Neural crest cell (in vitro differentiated cells): Measurements from ENCODE around the gene TOMM70. TPM values are rescaled to one million over a fixed set of nuclear protein-coding genes. Genes with fewer than 3 reads are reported as not detected.

Source experiments
- DNase-seq: peaks from one replicate; pipeline ENCODE4 v3.0.0; 2021; ENCODE audit warnings: low read depth, mixed read lengths, low spot score
- H3K27ac Mint-ChIP-seq: one replicate; pipeline ENCODE4 v1.8.0; 2021; ENCODE audit warnings: mild to moderate bottlenecking, mixed read lengths; ENCODE audit not compliant: unreplicated experiment
- H3K27me3 Mint-ChIP-seq: 2 replicates; pipeline ENCODE4 v1.8.0; 2021; ENCODE audit warnings: low read depth, mild to moderate bottlenecking, mixed read lengths
- H3K36me3 Mint-ChIP-seq: 2 replicates; pipeline ENCODE4 v1.8.0; 2021; ENCODE audit warnings: low read depth, mild to moderate bottlenecking, mixed read lengths
- H3K4me1 Mint-ChIP-seq: 2 replicates; pipeline ENCODE4 v1.8.0; 2021; ENCODE audit warnings: mixed read lengths
- H3K4me3 Mint-ChIP-seq: one replicate; pipeline ENCODE4 v1.8.0; 2021; ENCODE audit warnings: mild to moderate bottlenecking, mixed read lengths
- H3K9me3 Mint-ChIP-seq: 2 replicates; pipeline ENCODE4 v1.8.0; 2021; ENCODE audit warnings: mixed read lengths
- CTCF ChIP-seq: fragments of 200-600 bp; sonication (generic); conservative IDR thresholded peaks from 2 replicates; pipeline ENCODE4 v1.5.0; 2021; ENCODE audit warnings: antibody characterized with exemption, mild to moderate bottlenecking
- total RNA-seq: library from RNA; stranded (reverse); gene quantifications from 2 replicates; pipeline ENCODE4 v1.2.1, GENCODE V29; 2021

The TOMM70 gene
- total RNA-seq, 1 donor from 2014 or later: 46.1 TPM

- Mint-ChIP-seq H3K36me3 (no peaks in the 10 kb centered on the region), H3K27ac (no peak overlapping the region), H3K27me3 (no peaks in the 10 kb centered on the region), H3K4me3 (peak overlapping the region; percentile 61), H3K4me1 (peaks cover 29% of the 10 kb centered on the region), H3K9me3 (no peaks in the 10 kb centered on the region)
- DNase-seq: no peak
- TF ChIP-seq CTCF: no peak
These were observed 3.9 kb downstream of the TOMM70 start for GRCh38 chr3:100396967-100397366.

- peaks cover 22% of the 10 kb centered on the region for H3K4me1 Mint-ChIP-seq
- H3K9me3 Mint-ChIP-seq: no peaks in the 10 kb centered on the region
- H3K36me3 Mint-ChIP-seq: no peaks in the 10 kb centered on the region
- H3K27ac Mint-ChIP-seq: no peak overlapping the region
- H3K4me3 Mint-ChIP-seq: peak overlapping the region; percentile 23
- no peak for TF ChIP-seq CTCF
- no peak for DNase-seq
- H3K27me3 Mint-ChIP-seq: no peaks in the 10 kb centered on the region
These were observed 5.0 kb downstream of the TOMM70 start for GRCh38 chr3:100395679-100396431.

- H3K9me3 Mint-ChIP-seq: peaks cover 3% of the 10 kb centered on the region
- H3K4me3 Mint-ChIP-seq: no peak overlapping the region
- H3K36me3 Mint-ChIP-seq: peaks cover 18% of the 10 kb centered on the region
- no peak for DNase-seq
- no peak for TF ChIP-seq CTCF
- H3K27ac Mint-ChIP-seq: no peak overlapping the region
- H3K27me3 Mint-ChIP-seq: no peaks in the 10 kb centered on the region
- H3K4me1 Mint-ChIP-seq: peaks cover 4% of the 10 kb centered on the region
These were observed 11.9 kb downstream of the TOMM70 start for GRCh38 chr3:100389025-100389424.

- Mint-ChIP-seq H3K4me1 (peaks cover 4% of the 10 kb centered on the region), H3K9me3 (peaks cover 3% of the 10 kb centered on the region), H3K27ac (no peak overlapping the region), H3K4me3 (no peak overlapping the region), H3K36me3 (peaks cover 19% of the 10 kb centered on the region), H3K27me3 (no peaks in the 10 kb centered on the region)
- no peak for DNase-seq
- TF ChIP-seq CTCF: no peak
These were observed 14.3 kb downstream of the TOMM70 start for GRCh38 chr3:100386437-100387074.

GRCh38 chr3:100384733-100385525 is 16.0 kb downstream of the TOMM70 start:
- Mint-ChIP-seq H3K9me3 (peaks cover 3% of the 10 kb centered on the region), H3K27me3 (no peaks in the 10 kb centered on the region), H3K4me3 (no peak overlapping the region), H3K27ac (peak overlapping the region; percentile 15), H3K36me3 (peaks cover 26% of the 10 kb centered on the region), H3K4me1 (peaks cover 4% of the 10 kb centered on the region)
- TF ChIP-seq CTCF: no peak
- DNase-seq: no peak
